HuH-7.5 (cell line): ENCODE measurements around the gene ITFG1.
"Not testable (repeated sequence)": the region's sequence is repeated elsewhere in the genome, so short reads cannot be mapped to it uniquely, and the experiment has no call there.

Experiments used
- DNase-seq: peaks from one replicate; pipeline ENCODE4 v3.0.0; 2011; ENCODE audit warnings: low spot score

The ITFG1 gene

DNA sequence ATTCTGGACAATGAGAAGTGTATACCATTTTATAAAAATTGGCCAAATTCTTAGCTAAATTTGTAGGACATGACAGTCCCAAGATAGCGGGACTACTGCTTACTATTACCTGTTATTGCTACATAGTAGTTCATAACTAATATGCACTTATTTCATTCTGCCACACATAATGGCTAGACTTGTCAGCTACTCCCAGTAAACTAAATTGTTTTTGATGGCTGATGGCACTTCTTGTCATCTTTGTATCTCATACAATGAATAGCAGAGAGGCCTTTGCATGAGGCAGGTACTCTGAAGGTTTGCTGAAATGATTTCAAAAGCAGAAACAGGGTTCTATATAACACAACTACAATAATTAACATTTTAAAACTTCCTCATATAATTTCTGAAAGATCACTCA is 44.0 kb downstream of the ITFG1 start:
- no peak for DNase-seq

DNA sequence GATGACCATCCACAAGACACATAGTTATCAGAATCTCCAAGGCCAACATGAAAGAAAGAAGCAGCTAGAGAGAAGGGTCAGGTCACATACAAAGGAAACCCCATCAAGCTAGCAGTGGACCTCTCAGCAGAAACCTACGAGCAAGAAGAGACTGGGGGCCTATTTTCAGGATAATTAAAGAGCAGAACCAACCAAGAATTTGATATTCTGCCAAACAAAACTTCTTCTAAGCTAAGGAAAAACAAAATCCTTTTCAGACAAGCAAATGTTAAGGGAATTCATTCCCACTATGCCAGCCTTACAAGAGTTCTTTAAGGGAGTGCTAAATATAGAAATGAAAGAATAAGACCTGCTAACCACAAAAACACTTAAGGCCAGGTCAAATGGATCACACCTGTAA is 47.8 kb downstream of the ITFG1 start:
- no peak for DNase-seq

DNA sequence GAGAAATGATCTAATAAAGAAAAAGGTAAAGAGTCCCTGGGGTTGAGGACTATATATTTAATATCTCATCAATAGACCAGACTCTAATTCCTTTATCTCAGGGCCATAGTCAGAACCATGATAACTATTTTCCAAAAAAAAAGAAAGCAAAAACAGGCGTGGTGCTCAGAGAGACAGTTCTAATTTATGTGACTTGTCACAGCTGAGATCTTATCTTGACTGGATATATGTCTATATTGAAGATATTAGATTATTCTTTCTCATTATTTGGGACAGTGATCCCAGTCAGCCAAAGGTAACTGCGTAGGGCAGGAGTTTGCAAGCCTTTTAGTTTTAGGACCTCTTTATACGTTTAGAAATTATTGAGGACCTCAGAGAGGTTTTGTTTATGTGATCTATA is 52.4 kb downstream of the ITFG1 start:
- no peak for DNase-seq

DNA sequence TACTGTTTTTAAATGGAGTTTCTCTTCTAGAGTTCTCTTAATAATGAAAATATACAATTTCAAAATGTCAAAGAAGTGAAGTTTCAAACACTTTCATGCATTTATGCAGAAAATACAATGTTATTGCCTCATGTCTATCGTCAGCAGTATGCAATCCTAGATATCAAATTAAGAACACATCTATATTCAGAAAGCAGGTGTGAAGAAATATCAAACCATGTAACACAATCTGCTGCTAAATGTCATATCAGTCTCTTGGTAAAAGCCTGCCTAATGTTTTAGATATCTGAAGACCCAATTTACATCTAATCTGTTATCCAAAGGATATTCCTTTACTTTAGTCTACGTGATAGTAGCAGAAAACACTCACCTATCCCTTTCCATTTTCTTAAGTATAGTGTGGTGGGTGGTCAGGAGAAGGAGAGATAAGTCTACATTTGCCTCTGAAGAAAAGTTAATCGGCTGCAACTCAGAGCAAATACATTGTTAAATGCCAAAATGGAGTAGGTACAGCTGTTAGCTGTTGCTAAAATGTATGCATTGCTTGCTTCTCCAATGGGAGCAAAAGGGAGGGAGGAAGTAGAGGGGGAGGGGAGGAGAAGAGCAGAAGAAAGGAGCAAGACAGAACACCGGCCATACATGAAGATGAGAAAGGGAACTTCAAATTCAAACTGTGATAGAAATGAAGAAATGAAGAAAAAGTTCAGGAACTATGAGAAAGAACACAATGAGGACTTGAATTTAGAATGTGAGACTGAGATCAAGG is 64.9 kb downstream of the ITFG1 start:
- no peak for DNase-seq

DNA sequence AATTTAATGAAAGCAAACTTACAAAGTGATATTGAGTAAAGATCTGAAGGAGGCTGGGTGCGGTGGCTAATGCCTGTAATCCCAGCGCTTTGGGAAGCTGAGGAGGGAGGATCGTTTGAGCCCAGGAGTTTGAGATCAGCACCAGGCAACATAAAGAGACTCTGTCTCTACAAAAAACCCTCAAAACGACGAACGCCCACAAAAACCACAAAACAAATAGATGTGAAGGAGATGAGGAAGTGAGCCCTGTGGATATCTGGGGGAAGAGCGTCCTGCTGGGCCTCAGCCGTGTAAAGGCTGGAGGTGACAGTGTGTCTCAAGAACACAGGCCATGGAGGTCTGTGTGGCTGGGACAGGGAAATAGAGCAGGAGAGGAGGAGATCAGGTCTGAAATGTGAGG is 68.8 kb downstream of the ITFG1 start:
- DNase-seq: no peak

DNA sequence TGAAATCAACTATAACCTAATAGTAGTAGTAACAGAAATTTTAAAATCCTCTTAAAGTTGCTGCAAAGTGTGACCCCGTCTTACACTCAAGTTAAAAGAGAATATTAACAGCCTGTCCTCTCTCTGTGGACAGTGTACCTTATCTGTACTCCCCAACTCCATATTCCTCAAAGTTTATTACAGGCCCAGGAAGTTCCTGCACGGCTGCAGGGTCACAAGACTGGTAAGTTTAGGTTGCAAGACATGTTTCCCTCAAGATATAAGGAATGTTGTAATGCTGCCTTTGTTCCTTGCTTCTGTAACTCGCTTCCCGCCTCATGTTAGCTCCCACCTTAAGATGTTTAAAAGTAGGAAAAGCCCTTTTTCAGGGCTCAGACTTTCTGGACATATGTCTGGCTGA is 72.2 kb downstream of the ITFG1 start:
- DNase-seq: no peak

DNA sequence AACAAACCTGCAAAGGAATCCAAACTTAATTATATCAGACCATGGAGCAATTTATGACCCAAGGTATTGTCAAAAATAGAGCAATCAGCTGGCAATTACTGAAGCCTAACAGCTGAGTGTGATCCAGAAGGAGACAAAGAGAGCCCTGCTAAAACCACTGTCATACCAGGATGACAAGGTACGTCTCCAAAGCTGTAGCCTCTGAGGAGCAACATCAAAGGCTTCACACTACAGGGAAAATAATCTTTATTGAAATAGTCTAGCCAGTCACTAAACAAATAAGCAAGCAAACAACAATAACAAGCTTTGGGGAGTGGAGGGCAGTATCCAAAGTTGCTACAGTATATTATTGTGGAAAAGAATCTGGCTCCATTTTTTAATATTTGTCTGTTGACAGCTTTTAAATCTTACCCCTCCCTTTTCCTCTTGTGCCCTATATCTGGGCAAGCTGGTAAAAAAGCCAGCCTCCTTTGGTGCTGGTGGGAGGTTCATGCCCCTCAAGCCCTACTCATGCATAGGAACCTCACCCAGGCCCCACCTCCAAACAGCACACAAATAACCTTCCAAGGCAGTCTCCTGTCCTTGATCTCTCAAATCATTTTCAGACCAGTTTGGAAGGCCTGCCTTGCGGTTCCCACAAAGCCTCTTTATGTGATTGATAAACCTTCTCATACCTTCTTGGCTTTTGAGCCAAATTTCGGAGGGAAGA is 73.7 kb downstream of the ITFG1 start:
- DNase-seq: no peak

DNA sequence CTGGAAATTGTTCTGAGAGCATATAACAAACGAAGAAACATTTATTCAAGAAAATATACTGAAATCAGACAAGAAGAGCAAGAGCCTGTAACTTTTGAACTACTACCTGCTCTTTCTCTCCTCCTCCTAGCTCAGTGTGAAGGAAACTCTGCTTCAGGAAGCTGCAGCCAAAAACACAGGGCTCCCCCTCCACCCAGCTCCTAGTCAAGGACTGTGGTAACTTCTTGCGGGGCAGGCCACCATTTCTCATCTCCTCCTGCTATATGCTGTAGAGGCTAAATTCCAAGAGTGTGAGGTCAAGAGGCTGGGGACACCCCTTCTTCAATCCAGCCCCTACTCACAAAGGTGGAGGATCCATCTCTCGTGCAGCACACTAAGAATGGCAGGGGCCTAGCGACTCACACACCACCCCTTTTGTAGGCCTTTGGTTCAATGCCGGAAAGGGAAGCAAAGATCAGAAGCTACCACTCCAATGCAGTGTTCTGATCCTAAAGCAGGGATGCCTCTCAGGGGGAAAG is 74.6 kb downstream of the ITFG1 start:
- DNase-seq: no peak

DNA sequence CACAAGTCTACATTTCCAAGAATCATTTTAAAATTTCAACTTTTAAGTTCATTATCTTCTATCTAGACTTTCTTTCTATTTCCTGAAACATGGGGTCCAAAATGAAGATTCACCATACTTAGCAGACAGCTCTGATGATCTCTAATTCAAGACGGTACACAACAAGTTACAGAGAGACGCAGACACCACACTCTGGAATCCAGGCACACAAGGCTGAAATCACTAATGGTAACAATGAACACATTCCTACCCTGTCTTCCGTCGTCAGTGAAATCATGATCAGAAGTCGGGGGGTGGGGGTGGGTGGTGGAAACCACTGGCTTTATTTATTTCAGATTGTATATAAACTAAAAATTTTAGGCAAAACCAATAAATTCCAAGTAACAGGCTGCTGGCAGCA is 78.5 kb downstream of the ITFG1 start:
- no peak for DNase-seq

DNA sequence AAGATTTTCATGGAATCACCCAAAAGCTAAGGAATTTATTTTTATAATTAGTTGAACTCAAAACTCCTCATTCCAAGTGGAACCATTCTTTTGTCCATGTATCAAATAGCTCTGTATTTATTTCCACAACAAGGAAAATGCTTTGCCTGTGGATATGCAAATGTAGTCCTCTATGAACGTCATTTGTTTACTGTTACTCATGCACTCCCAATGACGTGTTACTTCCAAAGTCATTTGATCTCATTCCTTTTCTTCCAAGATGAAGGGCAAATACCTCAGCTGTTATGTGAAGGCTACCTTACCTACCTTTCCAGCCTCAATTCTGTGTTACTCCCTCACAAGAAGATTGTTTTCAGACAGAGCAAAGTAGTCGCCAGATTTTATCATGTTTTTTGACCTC is 83.7 kb downstream of the ITFG1 start:
- no peak for DNase-seq

DNA sequence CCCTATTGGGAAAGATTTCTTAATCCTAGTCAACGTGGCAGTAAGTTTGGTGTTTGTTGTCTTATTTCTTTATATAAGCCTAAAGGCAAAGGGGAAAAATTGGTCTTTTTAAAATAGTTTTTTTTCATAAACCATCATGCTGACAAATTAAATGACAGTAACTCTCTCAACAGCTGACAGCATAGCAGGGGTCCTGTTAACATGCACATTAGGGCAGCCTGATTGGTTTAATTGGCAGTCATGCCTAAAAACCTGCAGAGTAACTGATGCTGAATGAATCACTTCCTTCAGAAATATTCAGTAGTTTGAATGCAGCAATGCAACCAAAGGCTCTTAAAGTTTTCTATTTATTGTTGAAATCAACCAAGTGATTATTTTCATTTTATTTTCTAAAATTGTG is 85.4 kb downstream of the ITFG1 start:
- DNase-seq: no peak

DNA sequence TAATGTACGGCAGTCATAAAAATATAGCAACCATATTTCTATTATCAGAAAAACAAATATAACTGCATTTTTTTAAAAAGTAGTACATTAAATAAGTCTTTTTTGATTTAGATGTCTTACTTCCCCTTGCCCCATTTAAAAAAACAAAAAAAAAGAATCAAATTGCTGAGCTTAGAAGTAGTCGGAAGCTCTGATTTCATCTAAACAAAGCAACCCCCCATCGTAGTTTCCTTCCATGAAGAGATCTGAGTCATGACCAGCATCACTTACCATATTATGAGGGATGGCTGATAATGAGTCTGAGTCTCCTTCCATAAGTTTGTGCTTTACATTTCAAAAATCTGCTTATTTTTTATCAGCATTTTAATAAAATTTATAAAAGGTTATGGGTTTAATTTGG is 86.2 kb downstream of the ITFG1 start:
- no peak for DNase-seq

DNA sequence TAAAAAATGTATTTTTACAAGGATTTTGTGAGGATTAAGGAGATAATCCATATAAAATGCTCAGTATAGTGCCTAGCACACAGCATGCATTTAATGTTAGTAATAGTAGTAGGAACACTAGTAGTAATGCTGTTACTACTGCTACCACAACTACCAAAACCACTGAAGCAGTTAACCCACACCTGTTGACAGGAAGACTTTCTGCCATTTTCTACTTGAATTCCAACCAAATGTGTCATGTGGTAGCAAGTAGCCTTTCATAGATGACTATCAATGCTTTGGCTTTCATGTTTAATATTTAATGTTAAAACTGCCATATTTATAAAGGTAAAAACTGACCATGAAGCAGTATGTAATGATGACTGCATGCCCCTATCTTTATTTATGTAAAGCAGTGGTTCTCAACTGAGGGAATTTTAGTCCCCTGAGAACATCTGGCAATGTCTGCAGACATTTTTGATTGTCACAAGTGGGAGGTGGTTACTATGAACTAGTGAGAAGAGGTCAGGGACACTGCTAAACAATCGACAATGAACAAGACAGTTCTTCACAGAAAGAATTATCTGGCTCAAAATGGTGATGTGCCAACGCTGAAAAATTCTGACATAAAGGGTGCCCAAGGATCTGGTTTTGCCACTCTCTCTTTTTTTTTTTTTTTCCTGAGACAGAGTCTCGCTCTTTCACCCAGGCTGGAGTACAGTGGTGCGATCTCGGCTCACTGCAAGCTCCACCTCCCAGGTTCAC is 89.4 kb downstream of the ITFG1 start:
- DNase-seq: no peak

DNA sequence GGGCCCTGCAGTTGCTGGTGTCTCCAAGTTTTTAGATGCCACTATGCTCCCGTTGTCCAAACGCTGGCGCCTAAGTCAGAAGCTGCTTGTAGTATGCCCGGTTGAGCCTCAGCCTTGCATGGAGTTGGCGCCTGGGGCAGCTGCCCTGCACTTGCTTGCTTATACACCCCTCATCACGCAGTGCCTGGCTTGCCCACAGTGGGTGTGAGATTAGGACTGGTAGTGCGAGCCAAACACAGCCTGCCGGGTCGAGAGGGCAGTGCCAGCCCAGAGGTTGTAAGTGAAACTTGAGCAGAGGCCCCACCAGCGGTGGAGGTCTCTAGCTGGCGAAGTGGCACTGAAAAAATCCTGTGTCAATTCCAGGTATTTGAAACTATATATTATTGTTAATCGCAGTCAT is 90.3 kb downstream of the ITFG1 start:
- no peak for DNase-seq

DNA sequence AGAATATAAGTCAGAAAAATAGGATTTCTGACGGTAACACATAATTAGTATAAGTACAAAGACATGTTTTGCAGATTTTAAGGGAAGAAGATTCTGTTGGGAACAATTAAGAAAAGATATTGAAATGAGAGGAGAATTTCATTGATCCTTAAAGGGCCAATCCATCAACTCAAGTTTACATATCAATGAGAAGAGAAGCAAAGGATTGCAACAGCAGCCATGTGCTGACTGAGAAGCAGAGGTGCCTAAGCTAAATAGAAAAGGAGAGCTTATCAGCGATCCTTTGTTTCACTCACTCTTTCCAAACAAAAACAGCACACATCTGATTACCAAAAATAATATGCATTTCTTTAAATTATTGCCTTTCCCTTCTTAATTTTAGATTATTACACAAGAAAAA is 94.6 kb downstream of the ITFG1 start:
- no peak for DNase-seq

DNA sequence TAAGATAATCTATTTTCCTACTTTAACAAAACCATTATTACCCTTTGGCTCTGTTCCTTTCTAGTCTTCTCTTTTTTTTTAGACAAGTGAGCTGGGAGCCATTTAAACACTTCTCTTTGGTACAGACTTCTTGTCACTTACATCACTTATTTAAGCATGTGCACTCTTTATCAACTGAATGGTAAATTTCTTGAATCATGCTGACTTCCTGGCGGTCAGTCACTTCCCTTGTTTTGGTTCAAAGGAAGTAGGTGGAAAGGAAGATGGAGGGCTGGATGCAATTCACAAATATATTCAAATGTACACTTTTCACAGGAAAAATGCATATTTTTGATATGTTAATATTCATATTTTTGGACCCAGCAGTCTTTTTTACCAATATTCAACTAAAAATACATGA is 97.1 kb downstream of the ITFG1 start:
- no peak for DNase-seq

DNA sequence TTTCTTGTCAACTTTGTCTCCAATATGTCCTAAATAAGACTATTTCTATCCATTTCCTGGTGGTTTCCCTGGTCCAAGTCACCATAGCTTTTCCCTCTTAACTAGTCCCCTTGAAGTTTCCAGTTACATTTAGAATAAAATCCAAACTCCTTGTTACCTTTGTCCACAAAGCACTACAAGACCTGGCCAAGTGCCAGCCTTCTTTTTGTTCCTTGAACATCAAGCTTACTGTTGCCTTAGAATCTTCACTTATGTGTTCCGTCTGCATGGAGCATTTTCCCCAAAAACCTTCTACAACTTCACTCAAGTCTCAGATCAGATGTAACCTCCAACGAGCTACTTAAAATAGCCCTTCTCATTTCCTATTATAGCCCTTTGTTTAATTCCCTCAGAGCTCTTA is 101.4 kb downstream of the ITFG1 start:
- DNase-seq: no peak

DNA sequence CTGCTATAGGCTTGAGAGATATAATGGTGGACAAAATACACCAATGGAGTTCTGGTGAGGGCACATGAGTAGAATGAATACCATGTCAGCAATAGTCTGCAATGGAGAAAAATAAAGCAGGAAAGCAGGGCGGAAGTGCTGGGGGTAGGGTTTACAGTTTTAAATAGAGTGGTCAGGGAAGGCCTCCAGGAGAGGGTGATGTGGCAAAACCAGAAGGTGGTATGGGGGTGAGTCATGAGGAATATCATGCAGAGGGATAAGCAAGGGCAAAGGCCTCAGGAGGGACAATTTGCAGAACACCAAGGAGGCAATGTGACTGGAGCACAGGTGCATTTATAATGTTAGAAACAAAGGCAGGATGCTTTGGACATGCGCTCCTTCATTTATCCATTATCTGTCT is 102.0 kb downstream of the ITFG1 start:
- DNase-seq: no peak

DNA sequence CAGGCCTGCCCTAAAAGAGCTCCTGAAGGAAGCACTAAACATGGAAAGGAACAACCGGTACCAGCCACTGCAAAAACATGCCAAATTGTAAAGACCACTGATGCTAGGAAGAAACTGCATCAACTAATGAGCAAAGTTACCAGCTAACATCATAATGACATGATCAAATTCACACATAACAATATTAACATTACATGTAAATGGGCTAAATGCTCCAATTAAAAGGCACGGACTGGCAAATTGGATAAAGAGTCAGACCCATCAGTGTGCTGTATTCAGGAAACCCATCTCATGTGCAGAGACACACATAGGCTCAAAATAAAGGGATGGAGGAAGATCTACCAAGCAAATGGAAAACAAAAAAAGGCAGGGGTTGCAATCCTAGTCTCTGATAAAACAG is 111.8 kb downstream of the ITFG1 start:
- not testable (repeated sequence) for DNase-seq

DNA sequence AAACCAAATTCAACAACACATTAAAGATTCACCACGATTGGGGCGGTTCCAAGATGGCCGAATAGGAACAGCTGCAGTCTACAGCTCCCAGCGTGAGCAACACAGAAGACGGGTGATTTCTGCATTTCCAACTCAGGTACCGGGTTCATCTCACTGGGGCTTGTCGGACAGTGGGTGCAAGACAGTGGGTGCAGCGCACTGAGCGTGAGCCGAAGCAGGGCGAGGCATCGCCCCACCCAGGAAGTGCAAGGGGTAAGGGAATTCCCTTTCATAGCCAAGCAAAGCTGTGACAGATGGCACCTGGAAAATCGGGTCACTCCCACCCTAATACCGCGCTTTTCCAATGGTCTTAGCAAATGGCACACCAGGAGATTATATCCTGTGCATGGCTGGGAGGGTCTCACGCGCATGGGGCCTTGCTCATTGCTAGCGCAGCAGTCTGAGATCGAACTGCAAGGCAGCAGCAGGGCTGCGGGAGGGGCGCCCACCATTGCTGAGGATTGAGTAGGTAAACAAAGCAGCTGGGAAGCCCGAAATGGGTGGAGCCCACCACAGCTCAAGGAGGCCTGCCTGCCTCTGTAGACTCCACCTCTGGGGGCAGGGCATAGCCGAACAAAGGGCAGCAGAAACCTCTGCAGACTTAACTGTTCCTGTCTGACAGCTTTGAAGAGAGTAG is 113.7 kb downstream of the ITFG1 start:
- not testable (repeated sequence) for DNase-seq

DNA sequence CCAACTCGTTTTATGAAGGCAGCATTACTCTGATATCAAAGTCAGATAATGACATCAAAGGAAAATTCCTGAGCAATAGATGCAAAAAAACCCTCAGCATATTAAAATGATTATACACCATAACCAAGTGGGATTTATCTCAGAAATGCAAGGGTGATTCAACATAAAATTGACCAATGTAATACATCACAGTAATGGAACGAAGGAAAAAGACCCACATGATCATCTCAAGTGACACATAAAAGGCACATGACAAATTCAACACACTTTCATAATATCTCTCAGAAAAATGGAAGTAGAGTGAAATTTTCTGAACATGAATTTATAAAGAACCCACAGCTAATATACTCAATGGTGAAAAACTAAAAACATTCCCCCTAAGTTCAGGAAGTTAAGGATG is 118.8 kb downstream of the ITFG1 start:
- no peak for DNase-seq

DNA sequence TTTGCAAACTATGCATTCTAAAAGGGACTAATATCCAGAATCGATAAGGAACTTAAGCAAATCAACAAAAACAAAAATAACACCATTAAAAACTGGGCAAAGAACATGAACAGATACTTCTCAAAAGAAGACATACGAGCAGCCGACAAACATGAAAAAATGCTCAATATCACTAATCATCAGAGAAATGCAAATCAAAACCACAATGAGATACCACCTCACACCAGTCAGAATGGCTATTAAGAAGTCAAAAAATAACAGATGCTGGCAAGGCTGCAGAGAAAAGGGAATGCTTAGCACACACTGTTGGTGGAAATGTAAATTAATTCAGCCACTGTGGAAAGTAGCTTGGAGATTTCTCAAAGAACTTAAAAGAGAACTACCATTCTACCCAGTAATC is 130.3 kb downstream of the ITFG1 start:
- not testable (repeated sequence) for DNase-seq
